ENCODE data around the gene TSSK3. TPM values are rescaled to one million over a fixed set of nuclear protein-coding genes. Genes with fewer than 3 reads are reported as not detected.

Gene TSSK3
- total RNA-seq, 4 donors from 2014 or later: 1.3 to 1.4 TPM; not detected in 2

GRCh38 chr1:32404946-32405345 lies 42.6 kb downstream of the TSSK3 start:
- intact Hi-C loops (cut with DNase I; ENCODE audit: low total_unique reads) (no loop called here), in situ Hi-C loops (cut with MboI; ENCODE audit: low pct_ligation_motif_present in 1 of 4, low pct_unique_long_range_greater_than_20kb in 1 of 4, low sequenced_read_pairs in 3 of 4) (no loop called here)
- H3K9me3 ChIP-seq: no peaks in the 10 kb centered on the region
- 30 to 67% methylated on average over 1 to 2 of the region's 2 CpGs for WGBS, 2 donors (ENCODE audit: low coverage in 1 of 2)
- H3K4me1 ChIP-seq: peaks cover 0 to 4% (median 2%) of the 10 kb centered on the region in 4 donors
- no peak overlapping the region for H3K4me3 ChIP-seq
- H3K36me3 ChIP-seq: no peaks in the 10 kb centered on the region
- no peak overlapping the region for H3K27ac ChIP-seq
- no peak for DNase-seq
- TF ChIP-seq CTCF (IDR thresholded peaks at IDR 0.05): no peak
- TF ChIP-seq POLR2AphosphoS5 (IDR thresholded peaks at IDR 0.05): no peak
- TF ChIP-seq POLR2A (IDR thresholded peaks at IDR 0.05): no peak
- no peak for TF ChIP-seq EP300 (IDR thresholded peaks at IDR 0.05; ENCODE audit: low read depth)
- H3K27me3 ChIP-seq: no peaks in the 10 kb centered on the region

DNA sequence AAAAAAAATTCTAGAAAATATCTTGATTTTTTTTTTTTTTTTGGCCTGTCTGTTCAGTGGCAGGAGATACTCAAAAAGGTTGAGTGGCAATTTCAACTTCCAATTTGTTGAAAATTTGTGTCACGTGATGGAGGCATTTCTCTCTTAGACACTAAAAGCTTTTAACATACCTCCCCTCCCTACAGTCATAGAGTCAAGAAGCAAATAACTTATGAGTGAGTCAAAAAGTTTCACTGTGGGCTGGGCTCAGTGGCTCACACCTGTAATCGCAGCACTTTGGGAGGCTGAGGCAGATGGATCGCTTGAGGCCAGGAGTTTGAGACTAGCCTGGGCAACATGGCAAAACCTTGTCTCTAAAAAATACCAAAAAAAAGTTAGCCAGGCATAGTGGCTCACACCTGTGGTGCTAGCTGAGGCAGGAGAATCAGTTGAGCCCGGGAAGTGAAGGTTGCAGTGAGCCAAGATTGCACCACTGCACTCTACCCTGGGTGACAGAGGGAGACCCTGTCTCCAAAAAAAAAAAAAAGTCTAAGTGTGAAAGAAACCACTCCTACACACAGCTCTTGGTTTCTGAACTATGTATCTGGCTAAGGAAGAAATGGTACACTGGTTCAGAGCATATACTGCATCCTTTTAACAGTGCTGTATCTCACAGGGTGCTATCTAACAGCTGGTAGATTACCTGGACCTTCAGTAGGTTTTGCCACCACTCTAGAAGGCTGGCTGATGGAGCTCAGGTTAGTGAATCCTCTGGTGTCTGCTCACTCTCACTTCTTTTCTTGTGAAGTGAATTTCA lies 43.5 kb downstream of the TSSK3 start:
- no peaks in the 10 kb centered on the region for H3K36me3 ChIP-seq
- no peaks in the 10 kb centered on the region for H3K27me3 ChIP-seq
- H3K9me3 ChIP-seq: no peaks in the 10 kb centered on the region
- TF ChIP-seq CTCF (IDR thresholded peaks at IDR 0.05) (no peak), POLR2AphosphoS5 (IDR thresholded peaks at IDR 0.05) (no peak), POLR2A (IDR thresholded peaks at IDR 0.05) (no peak), EP300 (IDR thresholded peaks at IDR 0.05; ENCODE audit: low read depth) (no peak)
- H3K27ac ChIP-seq: no peak overlapping the region
- in situ Hi-C loops (cut with MboI; ENCODE audit: low pct_ligation_motif_present in 1 of 4, low pct_unique_long_range_greater_than_20kb in 1 of 4, low sequenced_read_pairs in 3 of 4) (no loop called here), intact Hi-C loops (cut with DNase I; ENCODE audit: low total_unique reads) (no loop called here)
- 90 to 93% methylated on average over 2 to 4 of the region's 4 CpGs for WGBS, 2 donors (ENCODE audit: low coverage in 1 of 2)
- H3K4me1 ChIP-seq: peaks cover 0 to 4% (median 2%) of the 10 kb centered on the region in 4 donors
- no peak for DNase-seq
- H3K4me3 ChIP-seq: no peak overlapping the region

- no peak overlapping the region for H3K27ac ChIP-seq
- no peak for DNase-seq
- intact Hi-C loops (cut with DNase I; ENCODE audit: low total_unique reads): no loop called here
Observed at GRCh38 chr1:32406629-32407111, 44.3 kb downstream of the TSSK3 start.

GRCh38 chr1:32411261-32411660 lies 48.9 kb downstream of the TSSK3 start:
- peaks cover 0 to 4% (median 0%) of the 10 kb centered on the region in 4 donors for H3K4me1 ChIP-seq
- peaks cover 4 to 6% of the 10 kb centered on the region in 2 donors for H3K9me3 ChIP-seq
- in situ Hi-C loops (cut with MboI; ENCODE audit: low pct_ligation_motif_present in 1 of 4, low pct_unique_long_range_greater_than_20kb in 1 of 4, low sequenced_read_pairs in 3 of 4): no loop called here
- DNase-seq: no peak
- H3K36me3 ChIP-seq: no peaks in the 10 kb centered on the region
- TF ChIP-seq POLR2AphosphoS5 (IDR thresholded peaks at IDR 0.05) (no peak), CTCF (IDR thresholded peaks at IDR 0.05) (no peak), EP300 (IDR thresholded peaks at IDR 0.05; ENCODE audit: low read depth) (no peak), POLR2A (IDR thresholded peaks at IDR 0.05) (no peak)
- H3K27me3 ChIP-seq: no peaks in the 10 kb centered on the region
- no peak overlapping the region for H3K4me3 ChIP-seq
- intact Hi-C loops (cut with DNase I; ENCODE audit: low total_unique reads): no loop called here
- no peak overlapping the region for H3K27ac ChIP-seq

More at GRCh38 chr1:32406629-32407111, 44.3 kb downstream of the TSSK3 start:
- Histone ChIP-seq H3K4me3 (no peak overlapping the region), H3K36me3 (no peaks in the 10 kb centered on the region), H3K9me3 (no peaks in the 10 kb centered on the region), H3K4me1 (no peaks in the 10 kb centered on the region), H3K27me3 (no peaks in the 10 kb centered on the region)
- in situ Hi-C loops (cut with MboI; ENCODE audit: low pct_ligation_motif_present in 1 of 4, low pct_unique_long_range_greater_than_20kb in 1 of 4, low sequenced_read_pairs in 3 of 4): no loop called here
- TF ChIP-seq EP300 (IDR thresholded peaks at IDR 0.05; ENCODE audit: low read depth) (no peak), CTCF (IDR thresholded peaks at IDR 0.05) (no peak)
- 86 to 91% methylated on average over 3 to 4 of the region's 4 CpGs for WGBS, 2 donors (ENCODE audit: low coverage in 1 of 2)

Data from transverse colon (tissue), 4 donors.